CD4-positive, alpha-beta T cell (primary cell): ENCODE data around the gene KMT5C. TPM values are rescaled to one million over a fixed set of nuclear protein-coding genes. Genes with fewer than 3 reads are reported as not detected.

Experiments used
- ATAC-seq: fragments of 200-7000 bp; cut with Tn5 transposase; one replicate; pipeline ENCODE4 v1.10.0; 2022; ENCODE audit warnings: mild to moderate bottlenecking; ENCODE audit not compliant: poor library complexity
- CTCF ChIA-PET: fragments of 350-600 bp; sonication (Branson Sonifier 250); formaldehyde crosslinking; loops from one replicate; lab custom pipeline; 2021; ENCODE audit warnings: antibody characterized with exemption, inconsistent platforms; lab: Charles Lee
- POLR2A ChIA-PET: fragments of 350-600 bp; sonication (Branson Sonifier 250); formaldehyde crosslinking; loops from one replicate; lab custom pipeline; 2021; ENCODE audit warnings: antibody characterized with exemption, inconsistent platforms; lab: Charles Lee
- DNase-seq, 14 experiments: peaks; one replicate each; pipeline ENCODE4 v3.0.0-alpha.2; 2013 to 2020; ENCODE audit warnings: mixed read lengths in 2 of 14
- H3K27ac ChIP-seq, 2 donors: one replicate each; pipeline versions ENCODE4 v1.5.1 to v1.7.0; 2013; ENCODE audit warnings: low read length in 2 of 2, low read depth in 1 of 2, mild to moderate bottlenecking in 1 of 2
- H3K27me3 ChIP-seq, 2 experiments: 1 replicate in 1 of 2; 2 replicates in 1 of 2; pipeline versions ENCODE4 v1.6.1 to v1.7.0; 2013; ENCODE audit warnings: low read length in 2 of 2, control low read depth in 1 of 2, mild to moderate bottlenecking in 1 of 2, moderate library complexity in 1 of 2; ENCODE audit not compliant: insufficient read depth in 2 of 2, control insufficient read depth in 1 of 2
- H3K36me3 ChIP-seq: one replicate; pipeline ENCODE4 v1.6.1; 2013; ENCODE audit warnings: low read length, control low read depth; ENCODE audit not compliant: insufficient read depth
- H3K4me1 ChIP-seq: one replicate; pipeline ENCODE4 v1.6.1; 2013; ENCODE audit warnings: low read length, control low read depth; ENCODE audit not compliant: insufficient read depth
- H3K4me3 ChIP-seq: one replicate; pipeline ENCODE4 v1.5.1; 2013; ENCODE audit warnings: mild to moderate bottlenecking, low read length, moderate library complexity
- H3K9me3 ChIP-seq, 2 experiments: 1 replicate in 1 of 2; 2 replicates in 1 of 2; pipeline versions ENCODE4 v1.6.1 to v1.7.0; 2013; ENCODE audit warnings: low read length in 2 of 2, mild to moderate bottlenecking in 2 of 2, control low read depth in 1 of 2, moderate library complexity in 1 of 2; ENCODE audit not compliant: control insufficient read depth in 1 of 2, insufficient read depth in 1 of 2
- H3K27ac Mint-ChIP-seq: one replicate; pipeline ENCODE4 v1.8.0; 2020; ENCODE audit warnings: mixed read lengths
- H3K27me3 Mint-ChIP-seq: one replicate; pipeline ENCODE4 v1.8.0; 2021; ENCODE audit warnings: mixed read lengths
- H3K36me3 Mint-ChIP-seq: one replicate; pipeline ENCODE4 v1.8.0; 2021; ENCODE audit warnings: low read depth, mixed read lengths
- H3K4me1 Mint-ChIP-seq: one replicate; pipeline ENCODE4 v1.8.0; 2021; ENCODE audit warnings: low read depth, mixed read lengths
- H3K4me3 Mint-ChIP-seq: one replicate; pipeline ENCODE4 v1.8.0; 2020; ENCODE audit warnings: mild to moderate bottlenecking, mixed read lengths
- H3K9me3 Mint-ChIP-seq: one replicate; pipeline ENCODE4 v1.8.0; 2020; ENCODE audit warnings: mixed read lengths
- intact Hi-C, 2 experiments: fragments of 100-400 bp; cut with DNase I in 1 of 2; cut with micrococcal nuclease in 1 of 2; formaldehyde crosslinking; loops; one replicate each; pipeline versions ENCODE4 v1.15.1 to v1.9.0; 2023 to 2025; cut with DNase I, micrococcal nuclease
- total RNA-seq, 174 experiments: library from RNA in 2 of 174; stranded (reverse) in 2 of 174; gene quantifications; one replicate each; pipeline ENCODE4 v1.2.3 and lab custom pipeline; 2021 to 2026
- TF ChIP-seq, protein P1 (sequence below): fragments of 200-600 bp; IDR thresholded peaks from one replicate; pipeline ENCODE4 v1.8.0; 2022; ENCODE audit warnings: antibody characterized with exemption, mild to moderate bottlenecking

Gene KMT5C
- total RNA-seq, 2 experiments from 2014 or later, result 113 to 115 TPM

- DNase-seq (peak in 2 of 14 experiments; percentile 15 to 39), ATAC-seq (no peak)
- H3K27ac ChIP-seq, result peak overlapping the region; percentile 72 to 96
- H3K27me3 Mint-ChIP-seq, result no peaks in the 10 kb centered on the region
- H3K4me3 Mint-ChIP-seq, result peak overlapping the region; percentile 100
- intact Hi-C loops, result loop anchor here (1.0 to 5.0 kb wide), 4 partner anchors 20 to 256 kb away; partner anchors contain the start of genes COX6B2 (in 1 of the 2), ISOC2 (in 1 of the 2), ZNF580 (in 1 of the 2) and ZNF581 (in 1 of the 2)
- peak overlapping the region; percentile 99 for H3K4me3 ChIP-seq
- CTCF ChIA-PET, result no interaction called here
- peaks cover 76% of the 10 kb centered on the region for H3K4me1 ChIP-seq
- peaks cover 63% of the 10 kb centered on the region for H3K36me3 Mint-ChIP-seq
- H3K27me3 ChIP-seq, result no peaks in the 10 kb centered on the region
- TF ChIP-seq, protein P1, sequence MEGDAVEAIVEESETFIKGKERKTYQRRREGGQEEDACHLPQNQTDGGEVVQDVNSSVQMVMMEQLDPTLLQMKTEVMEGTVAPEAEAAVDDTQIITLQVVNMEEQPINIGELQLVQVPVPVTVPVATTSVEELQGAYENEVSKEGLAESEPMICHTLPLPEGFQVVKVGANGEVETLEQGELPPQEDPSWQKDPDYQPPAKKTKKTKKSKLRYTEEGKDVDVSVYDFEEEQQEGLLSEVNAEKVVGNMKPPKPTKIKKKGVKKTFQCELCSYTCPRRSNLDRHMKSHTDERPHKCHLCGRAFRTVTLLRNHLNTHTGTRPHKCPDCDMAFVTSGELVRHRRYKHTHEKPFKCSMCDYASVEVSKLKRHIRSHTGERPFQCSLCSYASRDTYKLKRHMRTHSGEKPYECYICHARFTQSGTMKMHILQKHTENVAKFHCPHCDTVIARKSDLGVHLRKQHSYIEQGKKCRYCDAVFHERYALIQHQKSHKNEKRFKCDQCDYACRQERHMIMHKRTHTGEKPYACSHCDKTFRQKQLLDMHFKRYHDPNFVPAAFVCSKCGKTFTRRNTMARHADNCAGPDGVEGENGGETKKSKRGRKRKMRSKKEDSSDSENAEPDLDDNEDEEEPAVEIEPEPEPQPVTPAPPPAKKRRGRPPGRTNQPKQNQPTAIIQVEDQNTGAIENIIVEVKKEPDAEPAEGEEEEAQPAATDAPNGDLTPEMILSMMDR, result no peak
- POLR2A ChIA-PET, result interaction anchor here (1.0 to 5.4 kb wide), 7 partner anchors 13 to 132 kb away, joined by 4 to 45 read pairs (median 10); partner anchors contain the start of genes KMT5C, PPP6R1 and UBE2S
- H3K4me1 Mint-ChIP-seq, result peaks cover 81% of the 10 kb centered on the region
- H3K36me3 ChIP-seq, result peaks cover 48% of the 10 kb centered on the region
- H3K27ac Mint-ChIP-seq, result peak overlapping the region; percentile 97
- no peaks in the 10 kb centered on the region for H3K9me3 ChIP-seq
- H3K9me3 Mint-ChIP-seq, result no peaks in the 10 kb centered on the region
These were observed 46.9 kb downstream of the KMT5C start for GRCh38 chr19:55386493-55386971.

DNA sequence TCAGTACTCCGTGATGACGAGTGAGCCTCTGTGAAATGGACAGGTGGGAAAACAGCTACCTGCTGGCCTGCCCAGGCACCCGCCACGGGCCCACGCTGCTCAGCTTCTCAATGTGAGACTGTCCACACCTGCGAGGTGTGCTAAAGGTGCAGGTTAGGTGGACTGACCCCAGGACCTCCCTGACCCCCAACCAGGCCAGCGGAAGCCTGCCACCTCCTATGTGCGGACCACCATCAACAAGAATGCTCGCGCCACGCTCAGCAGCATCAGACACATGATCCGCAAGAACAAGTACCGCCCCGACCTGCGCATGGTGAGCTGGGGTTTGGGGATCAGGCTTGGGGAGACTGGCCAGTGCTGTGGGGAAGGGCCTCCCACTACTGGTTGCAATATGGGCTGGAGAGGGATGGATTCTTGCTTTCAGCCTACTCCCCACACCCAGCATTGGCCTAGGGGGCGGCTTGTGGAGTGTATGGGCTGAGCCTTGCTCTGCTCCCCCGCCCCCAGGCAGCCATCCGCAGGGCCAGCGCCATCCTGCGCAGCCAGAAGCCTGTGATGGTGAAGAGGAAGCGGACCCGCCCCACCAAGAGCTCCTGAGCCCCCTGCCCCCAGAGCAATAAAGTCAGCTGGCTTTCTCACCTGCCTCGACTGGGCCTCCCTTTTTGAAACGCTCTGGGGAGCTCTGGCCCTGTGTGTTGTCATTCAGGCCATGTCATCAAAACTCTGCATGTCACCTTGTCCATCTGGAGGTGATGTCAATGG lies 48.2 kb downstream of the KMT5C start:
- Histone ChIP-seq H3K27ac (peak overlapping the region; percentile 42 to 54), H3K4me1 (peaks cover 70% of the 10 kb centered on the region), H3K4me3 (peak overlapping the region; percentile 99), H3K36me3 (peaks cover 51% of the 10 kb centered on the region), H3K9me3 (no peaks in the 10 kb centered on the region), H3K27me3 (no peaks in the 10 kb centered on the region)
- Mint-ChIP-seq H3K4me1 (peaks cover 71% of the 10 kb centered on the region), H3K27me3 (no peaks in the 10 kb centered on the region), H3K4me3 (peak overlapping the region; percentile 100), H3K9me3 (no peaks in the 10 kb centered on the region), H3K27ac (peak overlapping the region; percentile 97), H3K36me3 (peaks cover 68% of the 10 kb centered on the region)
- POLR2A ChIA-PET, result interaction anchor here (1.0 to 5.4 kb wide), 7 partner anchors 12 to 128 kb away, joined by 4 to 45 read pairs (median 10); partner anchors contain the start of genes KMT5C, PPP6R1 and UBE2S
- intact Hi-C loops, result loop anchor here (2.0 to 5.0 kb wide), 3 partner anchors 36 to 254 kb away; partner anchors contain the start of genes COX6B2 (in 1 of the 2), ISOC2 (in 1 of the 2), ZNF580 (in 1 of the 2) and ZNF581 (in 1 of the 2)
- ATAC-seq (no peak), DNase-seq (peak in 1 of 14 experiments; percentile 31)
- TF ChIP-seq, protein P1, result no peak
- CTCF ChIA-PET, result no interaction called here
